DND-41 (cell line): ENCODE data around the gene IL1RAPL2.

ENCODE experiments used
- ATAC-seq: fragments of 200-7000 bp; cut with Tn5 transposase; 3 replicates; pipeline ENCODE4 v1.9.1; 2021; ENCODE audit warnings: low read depth; ENCODE audit not compliant: insufficient read depth
- DNase-seq: peaks from one replicate; pipeline ENCODE4 v3.0.0-alpha.2; 2020
- H2AFZ ChIP-seq: 2 replicates; pipeline ENCODE4 v1.6.0; 2012; ENCODE audit warnings: low read depth, low read length
- H3K27ac ChIP-seq: 2 replicates; pipeline ENCODE4 v1.5.1; 2012; ENCODE audit warnings: low read length, inconsistent platforms
- H3K27me3 ChIP-seq: fragments of 200-600 bp; sonication (generic); 2 replicates; pipeline ENCODE4 v1.6.0; 2012; ENCODE audit warnings: low read length, mild to moderate bottlenecking, inconsistent platforms; ENCODE audit not compliant: insufficient read depth, poor library complexity
- H3K36me3 ChIP-seq: 2 replicates; pipeline ENCODE4 v1.5.1; 2012; ENCODE audit warnings: low read length, inconsistent platforms; ENCODE audit not compliant: insufficient read depth
- H3K4me1 ChIP-seq: 2 replicates; pipeline ENCODE4 v1.5.1; 2012; ENCODE audit warnings: mild to moderate bottlenecking, low read length; ENCODE audit not compliant: insufficient read depth
- H3K4me2 ChIP-seq: 2 replicates; pipeline ENCODE4 v1.6.0; 2012; ENCODE audit warnings: mild to moderate bottlenecking, moderate library complexity, low read length, inconsistent platforms; ENCODE audit not compliant: insufficient read depth
- H3K4me3 ChIP-seq, 2 experiments: fragments of 200-600 bp in 1 of 2; shearing (Covaris generic) in 1 of 2; 2 replicates each; pipeline ENCODE4 v1.5.1; 2012 to 2016; ENCODE audit warnings: inconsistent platforms in 2 of 2, low read length in 2 of 2, mild to moderate bottlenecking in 2 of 2, low read depth in 1 of 2, moderate library complexity in 1 of 2
- H3K79me2 ChIP-seq: 2 replicates; pipeline ENCODE4 v1.6.0; 2012; ENCODE audit warnings: low read length, inconsistent platforms; ENCODE audit not compliant: insufficient read depth
- H3K9ac ChIP-seq: 2 replicates; pipeline ENCODE4 v1.6.0; 2012; ENCODE audit warnings: low read depth, mild to moderate bottlenecking, inconsistent platforms, low read length, moderate library complexity
- H3K9me3 ChIP-seq: 2 replicates; pipeline ENCODE4 v1.5.1; 2012; ENCODE audit warnings: low read length, moderate library complexity, mild to moderate bottlenecking, inconsistent platforms; ENCODE audit not compliant: insufficient read depth, severe bottlenecking
- H4K20me1 ChIP-seq: 2 replicates; pipeline ENCODE4 v1.6.0; 2012; ENCODE audit warnings: low read length; ENCODE audit not compliant: insufficient read depth
- CTCF ChIP-seq: IDR thresholded peaks from 2 replicates; pipeline ENCODE4 v1.5.1; 2012; ENCODE audit warnings: borderline replicate concordance, low read length, moderate library complexity, mild to moderate bottlenecking; ENCODE audit not compliant: poor library complexity, severe bottlenecking; ENCODE audit errors: extremely low read depth
- EZH2 ChIP-seq: IDR thresholded peaks from 3 replicates; pipeline ENCODE4 v1.6.1; 2012; ENCODE audit warnings: borderline replicate concordance, low read depth, mild to moderate bottlenecking, moderate library complexity, low read length, inconsistent platforms; ENCODE audit not compliant: severe bottlenecking

Gene IL1RAPL2

GRCh38 chrX:105120463-105120862 lies 554.5 kb downstream of the IL1RAPL2 start:
- no peak for ATAC-seq
- Histone ChIP-seq H3K79me2 (no peaks in the 10 kb centered on the region), H3K9me3 (no peaks in the 10 kb centered on the region), H2AFZ (no peak overlapping the region), H3K4me3 (no peak overlapping the region), H3K4me2 (no peak overlapping the region), H4K20me1 (no peaks in the 10 kb centered on the region), H3K36me3 (no peaks in the 10 kb centered on the region), H3K4me1 (no peaks in the 10 kb centered on the region), H3K27ac (no peak overlapping the region), H3K27me3 (no peaks in the 10 kb centered on the region), H3K9ac (no peak overlapping the region)
- TF ChIP-seq EZH2 (no peak), CTCF (no peak)
- DNase-seq, result no peak

GRCh38 chrX:105121186-105121585 lies 555.2 kb downstream of the IL1RAPL2 start:
- Histone ChIP-seq H2AFZ (no peak overlapping the region), H3K4me3 (no peak overlapping the region), H3K36me3 (no peaks in the 10 kb centered on the region), H4K20me1 (no peaks in the 10 kb centered on the region), H3K9me3 (no peaks in the 10 kb centered on the region), H3K4me1 (no peaks in the 10 kb centered on the region), H3K9ac (no peak overlapping the region), H3K79me2 (no peaks in the 10 kb centered on the region), H3K4me2 (no peak overlapping the region), H3K27me3 (no peaks in the 10 kb centered on the region), H3K27ac (no peak overlapping the region)
- TF ChIP-seq EZH2 (no peak), CTCF (no peak)
- ATAC-seq, result no peak
- no peak for DNase-seq

- Histone ChIP-seq H3K79me2 (no peaks in the 10 kb centered on the region), H3K36me3 (no peaks in the 10 kb centered on the region), H3K4me1 (no peaks in the 10 kb centered on the region), H3K4me3 (no peak overlapping the region), H3K27ac (no peak overlapping the region), H4K20me1 (no peaks in the 10 kb centered on the region), H2AFZ (no peak overlapping the region), H3K27me3 (no peaks in the 10 kb centered on the region), H3K9ac (no peak overlapping the region), H3K9me3 (no peaks in the 10 kb centered on the region), H3K4me2 (no peak overlapping the region)
- TF ChIP-seq CTCF, result no peak
- TF ChIP-seq EZH2, result no peak
- DNase-seq (no peak), ATAC-seq (no peak)
Measured at GRCh38 chrX:105126201-105126600, 560.2 kb downstream of the IL1RAPL2 start.

- Histone ChIP-seq H3K79me2 (no peaks in the 10 kb centered on the region), H3K4me2 (no peak overlapping the region), H4K20me1 (no peaks in the 10 kb centered on the region), H3K27me3 (no peaks in the 10 kb centered on the region), H3K4me3 (no peak overlapping the region), H2AFZ (no peak overlapping the region), H3K9me3 (no peaks in the 10 kb centered on the region), H3K4me1 (no peaks in the 10 kb centered on the region), H3K9ac (no peak overlapping the region), H3K36me3 (no peaks in the 10 kb centered on the region), H3K27ac (no peak overlapping the region)
- DNase-seq (no peak), ATAC-seq (no peak)
- no peak for TF ChIP-seq EZH2
- no peak for TF ChIP-seq CTCF
Measured at GRCh38 chrX:105134273-105134672, 568.3 kb downstream of the IL1RAPL2 start.
